HL-60/S4 (cell line): ENCODE measurements around the gene SULT1A1.

Experiments used
- in situ Hi-C: fragments of 300-500 bp; cut with MboI; formaldehyde crosslinking; loops from 2 replicates; pipeline ENCODE4 v1.14.3; 2022; ENCODE audit warnings: low sequenced_read_pairs

SULT1A1 gene

GRCh38 chr16:28561557-28562187 is 48.2 kb downstream of the SULT1A1 start:
- in situ Hi-C loops, result no loop called here

GRCh38 chr16:28558456-28558855 is 51.4 kb downstream of the SULT1A1 start:
- in situ Hi-C loops, result no loop called here

GRCh38 chr16:28556914-28557320 is 52.9 kb downstream of the SULT1A1 start:
- in situ Hi-C loops, result no loop called here

GRCh38 chr16:28555561-28555960 is 54.3 kb downstream of the SULT1A1 start:
- in situ Hi-C loops, result no loop called here
